Liver (tissue), 9 donors: ENCODE results near the gene SEZ6L2. TPM values are rescaled to one million over a fixed set of nuclear protein-coding genes. Genes with fewer than 3 reads are reported as not detected.

Source experiments
- DNase-seq: peaks from one replicate; pipeline ENCODE4 v3.0.0-alpha.2; 2017; ENCODE audit warnings: low spot score
- H3K27ac ChIP-seq, 2 donors: one replicate each; pipeline ENCODE4 v1.7.0; 2013; ENCODE audit warnings: inconsistent platforms in 2 of 2, low read length in 2 of 2, control low read depth in 1 of 2, low read depth in 1 of 2, mild to moderate bottlenecking in 1 of 2
- H3K27me3 ChIP-seq, 4 donors: one replicate each; pipeline versions ENCODE4 v1.6.1 to v1.7.0; 2013; ENCODE audit warnings: low read length in 3 of 4, inconsistent platforms in 1 of 4, mild to moderate bottlenecking in 1 of 4, moderate library complexity in 1 of 4; ENCODE audit not compliant: control insufficient read depth in 4 of 4, insufficient read depth in 4 of 4
- H3K36me3 ChIP-seq, 4 donors: one replicate each; pipeline versions ENCODE4 v1.6.1 to v1.7.0; 2013; ENCODE audit warnings: low read length in 3 of 4, mild to moderate bottlenecking in 3 of 4, low read depth in 1 of 4, moderate library complexity in 1 of 4; ENCODE audit not compliant: control insufficient read depth in 4 of 4, insufficient read depth in 3 of 4
- H3K4me1 ChIP-seq, 4 donors: one replicate each; pipeline versions ENCODE4 v1.6.1 to v1.7.0; 2013; ENCODE audit warnings: low read length in 3 of 4, mild to moderate bottlenecking in 3 of 4, moderate library complexity in 1 of 4; ENCODE audit not compliant: control insufficient read depth in 4 of 4, insufficient read depth in 4 of 4
- H3K4me3 ChIP-seq, 3 donors: one replicate each; pipeline versions ENCODE4 v1.6.1 to v1.7.0; 2013; ENCODE audit warnings: low read length in 3 of 3, control low read depth in 1 of 3, low read depth in 1 of 3, mild to moderate bottlenecking in 1 of 3
- H3K9ac ChIP-seq, 2 donors: one replicate each; pipeline ENCODE4 v1.7.0; 2013; ENCODE audit warnings: low read length in 2 of 2, mild to moderate bottlenecking in 2 of 2, moderate library complexity in 2 of 2, control low read depth in 1 of 2, low read depth in 1 of 2
- H3K9me3 ChIP-seq, 4 donors: one replicate each; pipeline versions ENCODE4 v1.6.1 to v1.7.0; 2013; ENCODE audit warnings: low read length in 3 of 4; ENCODE audit not compliant: control insufficient read depth in 4 of 4
- EGR1 ChIP-seq, 2 donors: IDR thresholded peaks; 2 replicates each; pipeline ENCODE4 v1.6.1; 2016 to 2018; ENCODE audit warnings: antibody characterized with exemption in 2 of 2, low read depth in 2 of 2
- FOXA1 ChIP-seq: IDR thresholded peaks from 2 replicates; pipeline ENCODE4 v1.6.1; 2016; ENCODE audit warnings: antibody characterized with exemption
- FOXA2 ChIP-seq: IDR thresholded peaks from 2 replicates; pipeline ENCODE4 v1.6.1; 2016; ENCODE audit warnings: antibody characterized with exemption
- HNF4A ChIP-seq, 2 donors: conservative IDR thresholded peaks; 2 replicates each; pipeline ENCODE4 v1.6.1; 2016; ENCODE audit warnings: antibody characterized with exemption in 2 of 2, mild to moderate bottlenecking in 2 of 2
- HNF4G ChIP-seq: IDR thresholded peaks from 2 replicates; pipeline ENCODE4 v1.6.1; 2016; ENCODE audit warnings: antibody characterized with exemption
- NR2F2 ChIP-seq: IDR thresholded peaks from 2 replicates; pipeline ENCODE4 v1.6.1; 2016; ENCODE audit warnings: antibody characterized with exemption
- RAD21 ChIP-seq, 2 donors: IDR thresholded peaks; 2 replicates each; pipeline ENCODE4 v1.6.1; 2016; ENCODE audit warnings: antibody characterized with exemption in 2 of 2, mild to moderate bottlenecking in 2 of 2
- RXRA ChIP-seq, 2 donors: IDR thresholded peaks; 2 replicates each; pipeline ENCODE4 v1.6.1; 2017 to 2018; ENCODE audit warnings: antibody characterized with exemption in 2 of 2, mild to moderate bottlenecking in 1 of 2
- YY1 ChIP-seq: IDR thresholded peaks from 2 replicates; pipeline ENCODE4 v1.6.1; 2016; ENCODE audit warnings: antibody characterized with exemption, mild to moderate bottlenecking
- WGBS: extraction: QIAGEN DNeasy Blood & Tissue Kit; methylation state at CpG from one replicate; pipeline ENCODE4 v1.1.7; 2013; 5-methylcytosine and 5-hydroxymethylcytosine counted together
- polyA plus RNA-seq, 2 donors: library from polyadenylated mRNA; stranded (reverse) in 1 of 2; unstranded in 1 of 2; fragments of 200-250 nt in 1 of 2; fragments of >200 nt in 1 of 2; fragmentation: Nextera tagmentation in 1 of 2; extraction: Ambion mirVana in 1 of 2; gene quantifications; one replicate each; pipeline versions ENCODE4 v1.2.1 to v1.2.3, GENCODE V29; 2013 to 2015
- total RNA-seq, 2 donors: library from RNA; depleted of rRNA; stranded (reverse); fragments of >200 nt; gene quantifications; one replicate each; pipeline ENCODE4 v1.2.3, GENCODE V29; 2014
- TF ChIP-seq, protein P1 (sequence below): IDR thresholded peaks from 2 replicates; pipeline ENCODE4 v1.6.1; 2016; ENCODE audit warnings: antibody characterized with exemption, mild to moderate bottlenecking
- TF ChIP-seq, protein P2 (sequence below): IDR thresholded peaks from 2 replicates; pipeline ENCODE4 v1.6.1; 2016; ENCODE audit warnings: antibody characterized with exemption
- TF ChIP-seq, protein P3 (sequence below): IDR thresholded peaks from 2 replicates; pipeline ENCODE4 v1.6.1; 2016; ENCODE audit warnings: antibody characterized with exemption
- TF ChIP-seq, protein P4 (sequence below): fragments of 150-350 bp; IDR thresholded peaks from 2 replicates; pipeline ENCODE4 v1.5.1; 2017; ENCODE audit warnings: improper control_type of control experiment, low read depth, low read length; ENCODE audit not compliant: missing input control
- TF ChIP-seq, protein P5 (sequence below): IDR thresholded peaks from 2 replicates; pipeline ENCODE4 v1.6.1; 2016; ENCODE audit warnings: antibody characterized with exemption
- donor health status: healthy.
- donor health status: healthy.
- donor health status: healthy.
- donor health status: healthy.
- donor health status: healthy.

Gene SEZ6L2
- total and polyA plus RNA-seq, 4 donors, result 0.24 to 0.37 (median 0.30) TPM

DNA sequence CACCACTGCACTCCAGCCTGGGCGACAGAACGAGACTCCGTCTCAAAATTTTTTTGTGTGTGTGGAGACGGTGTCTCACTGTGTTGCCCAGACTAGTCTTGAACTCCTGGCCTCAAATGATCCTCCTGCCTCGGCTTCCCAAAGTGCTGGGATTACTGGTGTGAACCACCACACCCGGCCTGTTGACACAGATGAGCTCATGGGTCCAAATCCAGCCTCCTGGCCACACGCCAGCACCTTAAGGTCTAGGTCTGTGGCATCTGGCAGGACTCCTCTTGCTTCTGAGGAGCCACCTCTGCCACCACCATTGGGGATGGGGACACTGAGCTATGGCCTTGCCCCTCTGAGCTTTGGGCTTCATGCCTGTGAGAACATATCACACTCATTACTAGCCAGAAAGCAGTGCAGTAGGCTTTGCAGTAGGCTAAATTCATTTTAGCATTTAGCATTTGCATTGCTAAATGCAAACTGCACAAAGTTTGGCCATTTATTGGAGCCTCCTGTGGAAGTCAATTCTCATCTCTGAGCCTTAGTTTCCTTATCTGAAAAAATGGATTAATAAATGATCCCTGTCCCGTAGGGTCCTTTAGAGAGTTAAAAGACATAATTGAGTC lies 30.8 kb downstream of the SEZ6L2 start:
- no peak overlapping the region for H3K9ac ChIP-seq
- H3K9me3 ChIP-seq, result no peaks in the 10 kb centered on the region
- DNase-seq, result no peak
- H3K27me3 ChIP-seq, result no peaks in the 10 kb centered on the region
- no peak overlapping the region for H3K4me3 ChIP-seq
- no peaks in the 10 kb centered on the region for H3K4me1 ChIP-seq
- TF ChIP-seq, protein P1, sequence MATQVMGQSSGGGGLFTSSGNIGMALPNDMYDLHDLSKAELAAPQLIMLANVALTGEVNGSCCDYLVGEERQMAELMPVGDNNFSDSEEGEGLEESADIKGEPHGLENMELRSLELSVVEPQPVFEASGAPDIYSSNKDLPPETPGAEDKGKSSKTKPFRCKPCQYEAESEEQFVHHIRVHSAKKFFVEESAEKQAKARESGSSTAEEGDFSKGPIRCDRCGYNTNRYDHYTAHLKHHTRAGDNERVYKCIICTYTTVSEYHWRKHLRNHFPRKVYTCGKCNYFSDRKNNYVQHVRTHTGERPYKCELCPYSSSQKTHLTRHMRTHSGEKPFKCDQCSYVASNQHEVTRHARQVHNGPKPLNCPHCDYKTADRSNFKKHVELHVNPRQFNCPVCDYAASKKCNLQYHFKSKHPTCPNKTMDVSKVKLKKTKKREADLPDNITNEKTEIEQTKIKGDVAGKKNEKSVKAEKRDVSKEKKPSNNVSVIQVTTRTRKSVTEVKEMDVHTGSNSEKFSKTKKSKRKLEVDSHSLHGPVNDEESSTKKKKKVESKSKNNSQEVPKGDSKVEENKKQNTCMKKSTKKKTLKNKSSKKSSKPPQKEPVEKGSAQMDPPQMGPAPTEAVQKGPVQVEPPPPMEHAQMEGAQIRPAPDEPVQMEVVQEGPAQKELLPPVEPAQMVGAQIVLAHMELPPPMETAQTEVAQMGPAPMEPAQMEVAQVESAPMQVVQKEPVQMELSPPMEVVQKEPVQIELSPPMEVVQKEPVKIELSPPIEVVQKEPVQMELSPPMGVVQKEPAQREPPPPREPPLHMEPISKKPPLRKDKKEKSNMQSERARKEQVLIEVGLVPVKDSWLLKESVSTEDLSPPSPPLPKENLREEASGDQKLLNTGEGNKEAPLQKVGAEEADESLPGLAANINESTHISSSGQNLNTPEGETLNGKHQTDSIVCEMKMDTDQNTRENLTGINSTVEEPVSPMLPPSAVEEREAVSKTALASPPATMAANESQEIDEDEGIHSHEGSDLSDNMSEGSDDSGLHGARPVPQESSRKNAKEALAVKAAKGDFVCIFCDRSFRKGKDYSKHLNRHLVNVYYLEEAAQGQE, result no peak
- TF ChIP-seq, protein P2, sequence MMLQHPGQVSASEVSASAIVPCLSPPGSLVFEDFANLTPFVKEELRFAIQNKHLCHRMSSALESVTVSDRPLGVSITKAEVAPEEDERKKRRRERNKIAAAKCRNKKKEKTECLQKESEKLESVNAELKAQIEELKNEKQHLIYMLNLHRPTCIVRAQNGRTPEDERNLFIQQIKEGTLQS, result no peak
- TF ChIP-seq FOXA1, result no peak
- no peak for TF ChIP-seq NR2F2
- no peak for TF ChIP-seq HNF4A (conservative IDR thresholded peaks at IDR 0.05)
- TF ChIP-seq HNF4G, result no peak
- no peak for TF ChIP-seq FOXA2
- TF ChIP-seq RAD21 (IDR thresholded peaks at IDR 0.05), result no peak
- no peak for TF ChIP-seq YY1
- TF ChIP-seq EGR1 (IDR thresholded peaks at IDR 0.05; ENCODE audit: low read depth in 2 of 2), result no peak
- TF ChIP-seq, protein P3, sequence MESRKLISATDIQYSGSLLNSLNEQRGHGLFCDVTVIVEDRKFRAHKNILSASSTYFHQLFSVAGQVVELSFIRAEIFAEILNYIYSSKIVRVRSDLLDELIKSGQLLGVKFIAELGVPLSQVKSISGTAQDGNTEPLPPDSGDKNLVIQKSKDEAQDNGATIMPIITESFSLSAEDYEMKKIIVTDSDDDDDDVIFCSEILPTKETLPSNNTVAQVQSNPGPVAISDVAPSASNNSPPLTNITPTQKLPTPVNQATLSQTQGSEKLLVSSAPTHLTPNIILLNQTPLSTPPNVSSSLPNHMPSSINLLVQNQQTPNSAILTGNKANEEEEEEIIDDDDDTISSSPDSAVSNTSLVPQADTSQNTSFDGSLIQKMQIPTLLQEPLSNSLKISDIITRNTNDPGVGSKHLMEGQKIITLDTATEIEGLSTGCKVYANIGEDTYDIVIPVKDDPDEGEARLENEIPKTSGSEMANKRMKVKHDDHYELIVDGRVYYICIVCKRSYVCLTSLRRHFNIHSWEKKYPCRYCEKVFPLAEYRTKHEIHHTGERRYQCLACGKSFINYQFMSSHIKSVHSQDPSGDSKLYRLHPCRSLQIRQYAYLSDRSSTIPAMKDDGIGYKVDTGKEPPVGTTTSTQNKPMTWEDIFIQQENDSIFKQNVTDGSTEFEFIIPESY, result no peak
- no peaks in the 10 kb centered on the region for H3K36me3 ChIP-seq
- 77% methylated on average over 8 of the region's 8 CpGs for WGBS
- H3K27ac ChIP-seq, result no peak overlapping the region

DNA sequence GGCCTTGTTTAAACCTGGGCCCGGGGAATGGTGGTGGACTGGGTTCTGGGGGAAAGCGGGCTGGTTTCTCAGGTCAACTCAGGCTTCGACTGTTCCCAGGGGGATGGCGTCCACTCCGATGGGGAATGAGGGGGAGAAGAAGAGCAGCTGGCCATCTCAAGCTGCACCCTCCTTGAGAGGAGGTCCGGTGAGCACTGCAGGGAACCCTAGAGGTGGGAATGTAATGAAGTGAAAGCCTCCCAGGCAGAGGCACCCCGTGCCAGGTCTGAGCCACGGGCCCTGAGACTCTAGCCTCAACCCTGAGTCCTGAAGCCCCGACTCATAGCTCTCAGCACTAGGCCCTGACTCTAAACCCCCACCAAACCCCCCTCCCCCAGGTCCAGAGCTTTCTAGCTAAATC lies 35.1 kb downstream of the SEZ6L2 start:
- Histone ChIP-seq H3K4me3 (no peak overlapping the region), H3K36me3 (peaks cover 0 to 14% (median 7%) of the 10 kb centered on the region in 4 donors), H3K27me3 (no peaks in the 10 kb centered on the region), H3K9ac (no peak overlapping the region), H3K27ac (no peak overlapping the region), H3K4me1 (peaks cover 7 to 25% (median 18%) of the 10 kb centered on the region in 4 donors), H3K9me3 (no peaks in the 10 kb centered on the region)
- DNase-seq, result no peak
- 89% methylated on average over 9 of the region's 9 CpGs for WGBS
- TF ChIP-seq, protein P4, sequence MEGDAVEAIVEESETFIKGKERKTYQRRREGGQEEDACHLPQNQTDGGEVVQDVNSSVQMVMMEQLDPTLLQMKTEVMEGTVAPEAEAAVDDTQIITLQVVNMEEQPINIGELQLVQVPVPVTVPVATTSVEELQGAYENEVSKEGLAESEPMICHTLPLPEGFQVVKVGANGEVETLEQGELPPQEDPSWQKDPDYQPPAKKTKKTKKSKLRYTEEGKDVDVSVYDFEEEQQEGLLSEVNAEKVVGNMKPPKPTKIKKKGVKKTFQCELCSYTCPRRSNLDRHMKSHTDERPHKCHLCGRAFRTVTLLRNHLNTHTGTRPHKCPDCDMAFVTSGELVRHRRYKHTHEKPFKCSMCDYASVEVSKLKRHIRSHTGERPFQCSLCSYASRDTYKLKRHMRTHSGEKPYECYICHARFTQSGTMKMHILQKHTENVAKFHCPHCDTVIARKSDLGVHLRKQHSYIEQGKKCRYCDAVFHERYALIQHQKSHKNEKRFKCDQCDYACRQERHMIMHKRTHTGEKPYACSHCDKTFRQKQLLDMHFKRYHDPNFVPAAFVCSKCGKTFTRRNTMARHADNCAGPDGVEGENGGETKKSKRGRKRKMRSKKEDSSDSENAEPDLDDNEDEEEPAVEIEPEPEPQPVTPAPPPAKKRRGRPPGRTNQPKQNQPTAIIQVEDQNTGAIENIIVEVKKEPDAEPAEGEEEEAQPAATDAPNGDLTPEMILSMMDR, result no peak
- TF ChIP-seq, protein P5, sequence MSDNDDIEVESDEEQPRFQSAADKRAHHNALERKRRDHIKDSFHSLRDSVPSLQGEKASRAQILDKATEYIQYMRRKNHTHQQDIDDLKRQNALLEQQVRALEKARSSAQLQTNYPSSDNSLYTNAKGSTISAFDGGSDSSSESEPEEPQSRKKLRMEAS, result no peak
- TF ChIP-seq FOXA1, result no peak
- TF ChIP-seq RXRA (IDR thresholded peaks at IDR 0.05), result no peak
- TF ChIP-seq HNF4A (conservative IDR thresholded peaks at IDR 0.05), result no peak
- TF ChIP-seq HNF4G, result no peak
- no peak for TF ChIP-seq RAD21 (IDR thresholded peaks at IDR 0.05)
